ENCODE measurements around the gene ARID5A.

Gene ARID5A

DNA sequence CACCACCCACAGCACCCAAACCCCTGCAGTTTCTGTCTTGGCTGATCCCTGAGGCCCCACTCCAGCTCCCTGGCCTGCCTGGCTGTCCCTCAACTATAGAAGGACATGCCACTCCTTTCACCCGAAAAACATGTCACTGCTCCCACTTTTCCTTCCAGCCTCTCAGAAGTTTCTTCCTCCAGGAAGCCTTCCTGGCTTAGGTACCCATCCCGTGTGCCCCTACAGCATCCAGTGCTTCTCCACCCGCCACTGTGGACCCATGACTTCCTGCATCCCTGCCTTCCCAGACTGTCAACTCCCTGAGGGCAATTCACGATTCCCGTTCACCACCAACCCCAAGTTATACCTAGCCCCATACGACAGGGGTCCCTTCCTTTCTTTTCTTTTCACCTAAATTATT lies 21.5 kb downstream of the ARID5A start:
- Histone ChIP-seq H3K4me3 (ENCODE audit: low read depth, low read length) (no peak overlapping the region), H3K27ac (no peak overlapping the region), H3K36me3 (replicated peaks) (no peaks in the 10 kb centered on the region), H3K27me3 (replicated peaks) (no peaks in the 10 kb centered on the region)
- no peak for DNase-seq
- in situ Hi-C loops (cut with HindIII; ENCODE audit: low pct_ligation_motif_present, low sequenced_read_pairs): no loop called here
- TF ChIP-seq, protein P1, sequence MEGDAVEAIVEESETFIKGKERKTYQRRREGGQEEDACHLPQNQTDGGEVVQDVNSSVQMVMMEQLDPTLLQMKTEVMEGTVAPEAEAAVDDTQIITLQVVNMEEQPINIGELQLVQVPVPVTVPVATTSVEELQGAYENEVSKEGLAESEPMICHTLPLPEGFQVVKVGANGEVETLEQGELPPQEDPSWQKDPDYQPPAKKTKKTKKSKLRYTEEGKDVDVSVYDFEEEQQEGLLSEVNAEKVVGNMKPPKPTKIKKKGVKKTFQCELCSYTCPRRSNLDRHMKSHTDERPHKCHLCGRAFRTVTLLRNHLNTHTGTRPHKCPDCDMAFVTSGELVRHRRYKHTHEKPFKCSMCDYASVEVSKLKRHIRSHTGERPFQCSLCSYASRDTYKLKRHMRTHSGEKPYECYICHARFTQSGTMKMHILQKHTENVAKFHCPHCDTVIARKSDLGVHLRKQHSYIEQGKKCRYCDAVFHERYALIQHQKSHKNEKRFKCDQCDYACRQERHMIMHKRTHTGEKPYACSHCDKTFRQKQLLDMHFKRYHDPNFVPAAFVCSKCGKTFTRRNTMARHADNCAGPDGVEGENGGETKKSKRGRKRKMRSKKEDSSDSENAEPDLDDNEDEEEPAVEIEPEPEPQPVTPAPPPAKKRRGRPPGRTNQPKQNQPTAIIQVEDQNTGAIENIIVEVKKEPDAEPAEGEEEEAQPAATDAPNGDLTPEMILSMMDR (IDR thresholded peaks at IDR 0.05; ENCODE audit: low read depth, low read length, missing control alignments): no peak

DNA sequence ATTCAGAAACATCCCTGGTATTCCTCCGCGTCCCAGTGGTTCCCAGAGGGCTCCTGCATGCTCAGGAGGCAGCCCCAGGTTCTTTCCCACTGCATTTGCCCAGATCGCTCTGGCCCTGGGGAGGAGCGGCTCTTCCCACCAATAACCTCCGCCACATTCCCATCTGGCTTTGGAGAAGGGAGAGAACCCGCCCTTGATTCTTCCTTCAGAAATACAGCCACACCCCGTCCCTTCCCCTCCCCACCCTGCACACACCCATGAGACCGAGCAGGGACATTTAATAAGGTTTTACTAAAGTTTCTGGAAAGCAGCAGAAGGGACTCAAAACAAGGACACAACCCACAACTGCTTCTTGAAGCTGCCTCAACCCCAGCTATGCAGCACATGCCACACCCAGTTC lies 21.9 kb downstream of the ARID5A start:
- TF ChIP-seq, protein P1 (IDR thresholded peaks at IDR 0.05; ENCODE audit: low read depth, low read length, missing control alignments): no peak
- H3K36me3 ChIP-seq (replicated peaks): no peaks in the 10 kb centered on the region
- in situ Hi-C loops (cut with HindIII; ENCODE audit: low pct_ligation_motif_present, low sequenced_read_pairs): no loop called here
- H3K27ac ChIP-seq: no peak overlapping the region
- H3K4me3 ChIP-seq (ENCODE audit: low read depth, low read length): no peak overlapping the region
- DNase-seq: no peak
- no peaks in the 10 kb centered on the region for H3K27me3 ChIP-seq (replicated peaks)

DNA sequence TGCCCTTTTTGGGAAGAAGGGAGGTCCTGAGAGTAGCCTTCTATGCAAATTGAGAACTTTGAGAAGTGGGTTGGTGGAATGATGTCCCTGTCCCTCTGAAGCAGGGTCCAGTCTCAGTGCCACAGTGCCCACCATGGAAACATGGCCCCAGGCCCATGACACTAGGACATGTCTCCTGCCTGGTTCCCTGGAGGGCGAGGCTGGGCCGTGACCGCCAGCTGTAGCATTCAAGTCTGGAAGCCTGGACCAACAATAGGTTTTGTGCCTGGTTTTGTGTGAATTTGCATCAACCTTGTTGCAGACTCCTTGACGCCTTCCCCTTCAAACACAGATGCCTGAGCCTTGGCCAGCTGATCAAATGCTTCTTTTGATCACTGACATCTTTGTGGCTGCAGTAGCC lies 27.5 kb downstream of the ARID5A start:
- Histone ChIP-seq H3K27ac (no peak overlapping the region), H3K4me3 (ENCODE audit: low read depth, low read length) (no peak overlapping the region), H3K36me3 (replicated peaks) (no peaks in the 10 kb centered on the region), H3K27me3 (replicated peaks) (no peaks in the 10 kb centered on the region)
- TF ChIP-seq, protein P1 (IDR thresholded peaks at IDR 0.05; ENCODE audit: low read depth, low read length, missing control alignments): no peak
- in situ Hi-C loops (cut with HindIII; ENCODE audit: low pct_ligation_motif_present, low sequenced_read_pairs): no loop called here
- DNase-seq: no peak

DNA sequence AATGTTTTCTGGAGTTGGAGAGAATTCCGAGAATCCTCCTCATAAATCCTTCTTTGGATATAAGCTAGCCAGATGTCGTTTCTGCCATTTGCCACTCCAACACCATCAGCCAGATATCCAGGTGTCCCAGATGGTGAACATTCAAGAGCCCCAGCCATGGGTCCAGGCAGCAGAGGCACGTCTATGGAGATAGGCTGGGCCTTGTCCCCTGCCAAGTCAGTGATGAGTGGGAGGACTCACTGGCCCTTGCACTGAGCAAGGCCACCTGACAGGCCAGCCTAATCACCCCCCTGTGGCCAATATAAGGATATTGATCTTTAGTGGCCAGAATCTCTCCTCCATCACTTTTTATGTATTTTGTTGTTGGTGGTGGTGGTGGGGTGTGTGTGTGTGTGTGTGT lies 28.0 kb downstream of the ARID5A start:
- Histone ChIP-seq H3K36me3 (replicated peaks) (no peaks in the 10 kb centered on the region), H3K27me3 (replicated peaks) (no peaks in the 10 kb centered on the region), H3K4me3 (ENCODE audit: low read depth, low read length) (no peak overlapping the region), H3K27ac (no peak overlapping the region)
- no peak for DNase-seq
- in situ Hi-C loops (cut with HindIII; ENCODE audit: low pct_ligation_motif_present, low sequenced_read_pairs): no loop called here
- TF ChIP-seq, protein P1 (IDR thresholded peaks at IDR 0.05; ENCODE audit: low read depth, low read length, missing control alignments): no peak

DNA sequence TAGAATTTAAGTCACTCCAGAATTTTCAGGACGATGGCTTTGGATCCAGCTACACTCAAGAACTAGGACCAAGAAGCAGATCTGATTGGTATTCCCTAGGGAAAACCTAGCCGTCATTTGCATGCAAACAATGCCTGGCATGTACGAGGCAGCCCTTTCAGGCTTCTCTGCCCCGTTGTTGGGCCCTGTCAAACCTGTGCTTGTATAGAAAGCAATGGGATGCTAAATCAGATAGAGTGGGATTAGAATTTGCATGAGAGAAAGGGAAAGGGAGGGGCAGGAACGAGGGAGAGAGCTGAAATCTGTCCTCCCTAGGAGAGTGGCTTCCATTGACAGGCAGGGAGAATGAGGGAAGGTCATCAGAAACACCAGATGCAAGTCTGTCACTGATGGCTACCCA lies 28.6 kb downstream of the ARID5A start:
- H3K36me3 ChIP-seq (replicated peaks): no peaks in the 10 kb centered on the region
- DNase-seq: no peak
- H3K27me3 ChIP-seq (replicated peaks): no peaks in the 10 kb centered on the region
- TF ChIP-seq, protein P1 (IDR thresholded peaks at IDR 0.05; ENCODE audit: low read depth, low read length, missing control alignments): no peak
- no peak overlapping the region for H3K4me3 ChIP-seq (ENCODE audit: low read depth, low read length)
- in situ Hi-C loops (cut with HindIII; ENCODE audit: low pct_ligation_motif_present, low sequenced_read_pairs): no loop called here
- no peak overlapping the region for H3K27ac ChIP-seq

DNA sequence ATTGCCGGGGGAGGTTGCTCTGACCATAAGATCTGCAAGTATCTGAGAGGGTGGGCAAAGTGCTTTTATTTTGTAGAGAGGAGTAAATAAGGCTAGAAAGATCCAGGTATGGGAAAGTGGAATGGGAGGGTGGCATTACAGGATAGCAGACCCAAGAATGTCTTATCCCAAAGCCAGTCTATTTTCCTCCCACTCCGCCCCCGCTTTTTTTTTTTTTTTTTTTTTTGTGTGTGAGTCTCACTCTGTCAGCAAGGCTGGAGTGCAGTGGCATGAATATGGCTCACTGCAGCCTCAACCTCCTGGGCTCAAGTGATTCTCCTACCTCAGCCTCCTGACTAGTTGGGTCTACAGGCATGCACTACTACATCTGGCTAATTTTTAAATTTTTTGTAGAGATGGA lies 31.5 kb downstream of the ARID5A start:
- Histone ChIP-seq H3K27me3 (replicated peaks) (no peaks in the 10 kb centered on the region), H3K27ac (no peak overlapping the region), H3K4me3 (ENCODE audit: low read depth, low read length) (no peak overlapping the region), H3K36me3 (replicated peaks) (no peaks in the 10 kb centered on the region)
- TF ChIP-seq, protein P1 (IDR thresholded peaks at IDR 0.05; ENCODE audit: low read depth, low read length, missing control alignments): no peak
- in situ Hi-C loops (cut with HindIII; ENCODE audit: low pct_ligation_motif_present, low sequenced_read_pairs): no loop called here
- no peak for DNase-seq
